ENCODE measurements around the gene MAP1S.

Gene MAP1S

DNA sequence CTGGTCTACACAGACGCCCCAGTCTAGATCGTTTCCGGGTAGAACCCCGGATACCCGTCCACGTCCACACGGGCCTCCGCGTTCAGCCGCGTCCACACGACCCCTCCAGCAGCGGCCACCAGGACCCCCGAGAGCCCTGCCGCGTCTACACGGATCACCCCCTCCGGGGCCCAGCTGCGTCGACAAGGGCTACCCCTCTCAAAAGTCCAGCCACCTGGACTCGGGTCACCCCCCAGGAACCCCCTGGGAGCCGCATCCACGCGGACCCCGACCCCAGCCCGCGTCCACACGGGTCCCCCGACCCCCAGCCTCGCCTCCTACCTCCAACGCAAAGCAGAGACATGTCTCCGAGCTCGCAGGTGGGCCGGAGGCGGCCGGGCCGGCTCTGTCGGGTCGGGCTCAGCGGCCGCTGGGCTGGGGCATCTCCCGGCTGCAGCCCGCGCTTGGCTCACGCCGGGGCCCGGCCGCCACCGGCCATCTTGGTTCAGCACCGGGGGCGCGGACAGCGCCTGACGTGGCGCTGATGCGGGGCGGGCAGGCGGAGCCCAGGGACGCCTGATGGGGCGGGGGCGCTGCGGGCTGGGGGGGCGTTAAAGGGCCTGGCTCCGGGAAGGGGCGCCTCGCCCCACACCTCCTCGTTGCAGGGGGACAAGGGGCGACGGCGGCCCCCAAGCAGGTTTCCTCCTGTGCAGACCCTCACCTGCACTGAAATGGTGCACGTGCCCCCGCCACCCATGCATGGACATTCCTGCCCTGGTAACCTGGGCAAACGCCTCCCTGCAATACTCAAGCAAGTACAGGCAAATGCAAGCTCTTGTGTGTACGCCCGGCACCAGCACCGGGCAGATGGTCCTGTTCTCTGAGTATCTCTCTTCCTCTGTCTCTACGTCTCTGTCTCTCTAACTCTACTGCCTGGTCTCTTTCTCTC is 31.2 kb upstream of the MAP1S start, which contains the start of gene UNC13A:
Gene UNC13A, minus strand, starts transcription at position 498 of the 928 bp plus-strand sequence. Its CDS starts 155 bp downstream, at position 343.
- DNase-seq (ENCODE audit: low read depth), result no peak
- peak within 1 kb of the TSS; percentile 52 for H3K4me3 ChIP-seq (ENCODE audit: low read depth, low read length)

DNA sequence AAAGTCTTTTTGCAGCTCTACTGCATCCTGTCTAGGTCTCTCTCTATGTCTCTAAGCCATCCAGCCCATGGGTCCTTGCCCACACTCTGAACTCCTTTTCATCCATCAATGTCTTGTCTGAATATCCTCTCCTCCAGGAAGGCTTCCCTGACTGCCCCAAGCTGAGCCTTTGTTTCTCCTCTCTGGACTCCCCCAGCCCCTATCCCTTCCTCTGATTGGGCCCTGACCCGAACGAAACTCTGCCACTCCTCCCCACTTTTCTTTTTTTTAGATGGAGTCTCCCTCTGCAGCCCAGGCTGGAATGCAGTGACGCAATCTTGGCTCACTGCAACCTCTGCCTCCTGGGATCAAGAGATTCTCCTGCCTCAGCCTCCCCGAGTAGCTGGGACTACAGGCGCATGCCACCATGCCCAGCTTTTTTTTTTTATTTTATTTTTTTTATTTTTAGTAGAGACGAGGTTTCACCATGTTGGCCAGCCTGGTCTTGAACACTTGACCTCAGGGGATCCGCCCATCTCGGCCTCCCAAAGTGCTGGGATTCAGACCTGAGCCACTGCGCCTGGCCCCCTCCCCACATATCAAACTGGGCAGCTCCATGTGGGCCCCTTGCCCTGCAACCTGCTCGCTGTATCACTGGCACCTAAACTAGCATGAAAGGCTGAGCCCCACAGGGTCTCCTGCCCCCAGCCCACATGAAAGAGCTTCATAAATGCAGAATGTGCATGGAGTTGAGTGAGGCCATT is 30.3 kb upstream of the MAP1S start:
- H3K4me3 ChIP-seq (ENCODE audit: low read depth, low read length), result no peak overlapping the region
- no peak for DNase-seq (ENCODE audit: low read depth)

- no peak overlapping the region for H3K4me3 ChIP-seq (ENCODE audit: low read depth, low read length)
These were observed 26.7 kb upstream of the MAP1S start for GRCh38 chr19:17692566-17692965.

DNA sequence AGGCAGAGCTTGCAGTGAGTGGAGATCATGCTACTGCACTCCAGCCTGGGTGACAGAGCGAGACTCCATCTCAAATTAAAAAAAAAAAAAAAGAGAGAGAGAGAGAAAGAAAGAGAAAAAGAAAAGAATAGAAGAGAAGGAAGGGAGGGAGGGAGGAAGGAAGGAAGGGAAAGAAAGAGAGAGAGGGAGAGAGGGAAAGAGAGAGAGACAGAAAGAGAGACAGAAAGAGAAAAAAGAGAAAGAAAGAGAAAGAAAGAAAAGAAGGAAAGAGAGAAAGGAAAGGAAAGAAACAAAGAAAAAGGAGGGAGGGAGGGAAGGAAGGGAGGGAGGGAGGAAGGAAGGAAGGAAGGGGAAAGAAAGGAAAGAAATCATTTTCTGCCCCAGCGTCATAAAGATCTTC is 24.1 kb upstream of the MAP1S start:
- no peak for DNase-seq (ENCODE audit: low read depth)
- no peak overlapping the region for H3K4me3 ChIP-seq (ENCODE audit: low read depth, low read length)

More at GRCh38 chr19:17692566-17692965, 26.7 kb upstream of the MAP1S start:
- DNase-seq (ENCODE audit: low read depth), result no peak

DNA sequence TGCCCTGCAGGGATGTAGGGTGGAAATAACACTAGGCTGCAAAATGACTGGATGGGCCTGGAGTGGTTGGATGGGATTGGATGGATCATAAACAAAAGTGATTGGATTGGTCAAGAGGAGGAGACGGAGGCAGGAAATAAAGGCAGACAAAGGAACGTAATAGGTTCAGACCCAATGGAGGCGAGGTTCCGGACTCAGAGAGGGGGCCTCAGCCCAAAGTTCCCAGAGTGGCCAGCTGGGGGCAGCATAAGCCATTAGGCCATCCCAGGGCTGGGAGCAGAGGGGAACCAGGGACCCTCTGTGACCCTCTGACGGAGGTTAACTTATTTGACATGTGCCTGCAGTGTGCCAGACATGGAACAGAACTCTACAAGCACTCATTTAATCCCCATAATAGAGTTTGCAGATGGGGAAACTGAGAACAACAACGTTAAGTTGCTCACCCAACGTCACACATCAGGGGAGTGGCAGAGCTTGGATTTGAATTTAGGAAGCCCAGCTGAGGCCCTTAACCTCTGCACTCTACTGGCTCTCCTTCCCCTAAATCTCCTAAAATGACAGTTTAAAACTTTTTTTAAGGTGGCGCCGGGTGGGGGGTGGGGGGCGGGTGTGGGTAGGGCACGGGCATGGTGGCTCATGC is 15.3 kb upstream of the MAP1S start:
- no peak for DNase-seq (ENCODE audit: low read depth)
- no peak overlapping the region for H3K4me3 ChIP-seq (ENCODE audit: low read depth, low read length)

- DNase-seq (ENCODE audit: low read depth), result no peak
- no peak overlapping the region for H3K4me3 ChIP-seq (ENCODE audit: low read depth, low read length)
These were observed 12.5 kb upstream of the MAP1S start for GRCh38 chr19:17706750-17707181.

- DNase-seq (ENCODE audit: low read depth), result no peak
- H3K4me3 ChIP-seq (ENCODE audit: low read depth, low read length), result no peak overlapping the region
These were observed 7.4 kb upstream of the MAP1S start for GRCh38 chr19:17711851-17712250.

- DNase-seq (ENCODE audit: low read depth), result no peak
- no peak overlapping the region for H3K4me3 ChIP-seq (ENCODE audit: low read depth, low read length)
These were observed 2.9 kb upstream of the MAP1S start for GRCh38 chr19:17716309-17716929.

GRCh38 chr19:17718550-17718946 is 732 bp upstream of the MAP1S start:
- no peak overlapping the region for H3K4me3 ChIP-seq (ENCODE audit: low read depth, low read length)
- no peak for DNase-seq (ENCODE audit: low read depth)

DNA sequence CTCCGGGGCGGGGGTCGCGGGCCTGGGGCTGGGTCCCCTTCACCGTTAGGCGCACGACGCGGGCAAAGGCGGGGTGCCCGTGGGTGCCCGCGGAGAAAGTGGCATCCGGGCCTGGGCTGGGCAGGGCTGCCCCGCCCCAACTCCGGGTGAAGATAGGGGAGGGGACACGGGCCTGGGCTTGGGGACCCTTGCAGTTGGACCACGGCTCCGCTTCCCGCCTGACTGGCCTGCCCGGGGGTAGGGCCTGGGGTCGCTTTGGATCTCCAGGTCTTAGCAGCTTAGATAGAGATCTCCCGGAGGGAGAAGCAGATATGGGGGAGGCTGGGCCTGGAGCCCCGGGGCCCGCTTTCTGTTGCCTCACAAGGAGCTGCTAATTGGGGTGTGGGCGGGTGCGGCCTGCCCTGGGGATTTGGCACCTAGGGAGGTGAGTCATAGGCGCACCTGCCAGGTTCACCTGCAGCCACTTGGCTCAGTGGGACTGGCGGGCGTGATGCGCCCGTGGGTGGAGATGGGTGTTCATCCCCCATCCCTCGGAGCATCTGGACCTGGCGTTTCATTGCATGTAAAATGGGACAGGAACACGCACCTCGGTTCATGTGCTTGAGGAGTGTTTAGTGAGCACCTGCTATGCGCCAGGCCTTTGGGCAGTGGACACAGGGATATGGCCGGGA is 585 bp downstream of the MAP1S start:
- peak overlapping the region; percentile 95 for H3K4me3 ChIP-seq (ENCODE audit: low read depth, low read length)
- DNase-seq (ENCODE audit: low read depth), result no peak

GRCh38 chr19:17720440-17720839 is 1.2 kb downstream of the MAP1S start:
- peak overlapping the region; percentile 95 for H3K4me3 ChIP-seq (ENCODE audit: low read depth, low read length)
- no peak for DNase-seq (ENCODE audit: low read depth)

DNA sequence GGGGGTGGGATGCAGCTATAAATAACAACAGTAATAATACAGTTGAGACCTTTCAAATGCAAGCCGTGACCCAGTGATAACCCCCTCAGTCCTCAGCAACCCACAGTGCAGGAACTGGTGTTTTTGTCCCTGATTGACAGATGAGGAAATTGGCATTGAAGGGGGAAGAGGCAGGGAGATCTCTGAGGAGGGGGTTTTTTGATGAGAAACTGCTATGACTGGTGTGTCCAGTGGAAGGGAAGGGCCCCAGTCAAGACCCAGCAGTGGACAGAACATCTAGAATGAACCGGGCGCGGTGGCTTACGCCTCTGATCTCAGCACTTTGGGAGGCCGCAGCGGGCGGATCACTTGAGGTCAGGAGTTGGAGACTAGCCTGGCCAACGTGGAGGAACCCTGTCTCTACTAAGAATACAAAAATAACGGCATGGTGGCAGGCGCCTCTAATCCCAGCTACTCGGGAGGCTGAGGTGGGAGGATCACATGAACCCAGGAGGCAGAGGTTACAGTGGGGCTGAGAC is 1.9 kb downstream of the MAP1S start:
- no peak for DNase-seq (ENCODE audit: low read depth)
- H3K4me3 ChIP-seq (ENCODE audit: low read depth, low read length), result peak overlapping the region; percentile 95

DNA sequence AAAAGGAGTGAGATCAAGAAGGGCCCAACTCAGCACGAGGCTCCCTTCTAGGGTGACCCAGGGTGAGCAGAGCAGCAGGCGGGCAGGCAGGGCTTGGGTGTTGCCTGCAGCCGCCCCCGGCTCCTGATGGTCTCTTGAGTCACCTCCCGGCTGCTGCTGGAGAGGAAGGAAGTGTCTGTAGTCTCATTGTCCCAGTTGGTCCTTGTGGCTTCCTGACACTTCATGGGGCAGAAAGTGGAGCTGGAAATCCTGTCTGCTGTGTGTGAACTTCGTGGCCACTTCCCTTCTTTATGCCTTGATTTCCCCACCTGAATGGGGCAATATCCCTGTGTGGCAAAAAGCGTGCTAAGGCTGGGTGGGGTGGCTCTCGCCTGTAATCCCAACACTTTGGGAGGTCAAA is 2.5 kb downstream of the MAP1S start:
- no peak for DNase-seq (ENCODE audit: low read depth)
- H3K4me3 ChIP-seq (ENCODE audit: low read depth, low read length), result no peak overlapping the region

DNA sequence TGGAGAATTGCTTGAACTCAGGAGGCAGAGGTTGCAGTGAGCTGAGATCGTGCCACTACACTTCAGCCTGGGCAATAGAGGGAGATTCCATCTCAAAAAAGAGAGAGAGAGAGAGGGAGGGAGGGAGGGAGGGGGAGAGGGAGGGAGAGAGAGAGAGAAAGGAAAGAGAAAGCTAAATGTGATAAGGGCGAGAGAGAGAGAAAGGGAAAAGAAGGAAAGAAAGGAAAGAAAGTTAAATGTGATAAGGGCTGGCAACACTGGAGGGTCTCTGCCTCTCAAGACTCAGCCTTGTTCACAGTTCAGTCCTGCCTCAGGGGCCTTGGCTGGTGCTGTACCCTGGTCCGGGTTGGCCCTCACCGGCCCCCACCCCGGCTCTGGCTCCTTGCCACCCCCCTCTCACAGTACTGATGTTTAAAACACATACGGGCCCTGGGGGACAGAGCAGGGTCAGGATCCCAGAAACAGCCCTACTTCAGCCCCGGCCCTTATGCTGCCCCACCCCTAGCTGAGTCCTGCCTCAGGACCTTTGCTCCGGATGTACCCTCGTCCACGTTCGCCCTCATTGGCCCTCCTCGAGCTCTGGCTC is 3.5 kb downstream of the MAP1S start:
- H3K4me3 ChIP-seq (ENCODE audit: low read depth, low read length), result no peak overlapping the region
- no peak for DNase-seq (ENCODE audit: low read depth)

- no peak overlapping the region for H3K4me3 ChIP-seq (ENCODE audit: low read depth, low read length)
- no peak for DNase-seq (ENCODE audit: low read depth)
These were observed 5.4 kb downstream of the MAP1S start for GRCh38 chr19:17724655-17725054.

DNA sequence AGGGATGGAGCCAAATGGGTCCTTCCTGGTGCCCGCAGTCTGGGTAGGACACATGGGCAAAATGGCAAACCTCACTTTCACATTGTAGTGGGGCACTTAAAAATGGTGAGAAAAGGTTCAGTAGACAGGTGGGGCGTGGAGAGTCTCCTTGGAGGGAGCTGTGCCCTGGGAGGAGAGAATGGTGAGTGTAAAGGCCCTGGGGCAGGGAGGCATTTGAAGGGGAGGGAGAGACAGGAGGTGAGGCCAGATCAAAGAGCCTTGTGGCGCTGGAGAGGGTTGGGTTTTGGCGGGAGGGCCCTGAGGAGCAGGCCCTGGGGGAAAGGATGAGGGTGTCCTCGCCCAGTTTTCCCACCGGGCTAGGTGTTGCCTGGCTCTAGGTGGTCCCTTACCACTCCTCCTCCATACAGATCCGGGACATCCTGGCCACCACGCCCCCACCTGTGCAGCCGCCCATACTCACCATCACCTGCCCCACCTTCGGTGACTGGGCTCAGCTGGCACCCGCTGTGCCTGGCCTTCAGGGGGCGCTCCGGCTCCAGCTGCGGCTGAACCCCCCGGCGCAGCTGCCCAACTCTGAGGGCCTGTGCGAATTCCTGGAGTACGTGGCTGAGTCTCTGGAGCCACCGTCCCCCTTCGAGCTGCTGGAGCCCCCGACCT is 6.3 kb downstream of the MAP1S start:
- no peak for DNase-seq (ENCODE audit: low read depth)
- no peak overlapping the region for H3K4me3 ChIP-seq (ENCODE audit: low read depth, low read length)

- no peak overlapping the region for H3K4me3 ChIP-seq (ENCODE audit: low read depth, low read length)
- no peak for DNase-seq (ENCODE audit: low read depth)
These were observed 7.0 kb downstream of the MAP1S start for GRCh38 chr19:17726136-17726741.
